Peyer's patch (tissue), 4 donors: ENCODE measurements around the gene SEMA3B. TPM values are rescaled to one million over a fixed set of nuclear protein-coding genes. Genes with fewer than 3 reads are reported as not detected.

Source experiments
- DNase-seq, 3 donors: peaks; one replicate each; pipeline ENCODE4 v3.0.0-alpha.2; 2017 to 2019
- H3K27ac ChIP-seq, 4 donors: fragments of 200-600 bp; sonication (generic); one replicate each; pipeline ENCODE4 v1.5.1; 2016 to 2019
- H3K27me3 ChIP-seq, 2 donors: fragments of 200-600 bp; sonication (generic); one replicate each; pipeline ENCODE4 v1.5.1; 2019
- H3K36me3 ChIP-seq, 3 donors: fragments of 200-600 bp; sonication (generic); one replicate each; pipeline ENCODE4 v1.5.1; 2016 to 2019
- H3K4me1 ChIP-seq, 4 donors: fragments of 200-600 bp; sonication (generic); one replicate each; pipeline ENCODE4 v1.5.1; 2016 to 2019
- H3K4me3 ChIP-seq, 4 donors: fragments of 200-600 bp; sonication (generic); 1 replicate in 3 of 4; 2 replicates in 1 of 4; pipeline ENCODE4 v1.5.1; 2016 to 2019; ENCODE audit warnings: mild to moderate bottlenecking in 1 of 4
- H3K9me3 ChIP-seq, 4 donors: fragments of 200-600 bp; sonication (generic); one replicate each; pipeline ENCODE4 v1.5.1; 2016 to 2019; ENCODE audit warnings: mild to moderate bottlenecking in 1 of 4
- POLR2A ChIP-seq, 2 donors: fragments of 450-650 bp; IDR thresholded peaks; one replicate each; pipeline ENCODE4 v1.5.1; 2017; ENCODE audit warnings: antibody characterized with exemption in 2 of 2, mild to moderate bottlenecking in 2 of 2, moderate library complexity in 2 of 2
- total RNA-seq, 4 donors: library from RNA; depleted of rRNA; stranded (reverse); fragments of >200 nt; gene quantifications; one replicate each; pipeline ENCODE4 v1.1.0, GENCODE V29; 2016
- TF ChIP-seq, protein P1 (sequence below), 6 experiments: fragments of 450-650 bp in 4 of 6; fragments of 200-600 bp in 2 of 6; sonication (generic) in 1 of 6; IDR thresholded peaks; one replicate each; pipeline ENCODE4 v1.5.1; 2017 to 2019; ENCODE audit warnings: antibody characterized with exemption in 6 of 6, mild to moderate bottlenecking in 3 of 6, moderate library complexity in 1 of 6

SEMA3B gene
- total RNA-seq, 4 donors from 2014 or later = 56.1 to 367 (median 267) TPM

DNA sequence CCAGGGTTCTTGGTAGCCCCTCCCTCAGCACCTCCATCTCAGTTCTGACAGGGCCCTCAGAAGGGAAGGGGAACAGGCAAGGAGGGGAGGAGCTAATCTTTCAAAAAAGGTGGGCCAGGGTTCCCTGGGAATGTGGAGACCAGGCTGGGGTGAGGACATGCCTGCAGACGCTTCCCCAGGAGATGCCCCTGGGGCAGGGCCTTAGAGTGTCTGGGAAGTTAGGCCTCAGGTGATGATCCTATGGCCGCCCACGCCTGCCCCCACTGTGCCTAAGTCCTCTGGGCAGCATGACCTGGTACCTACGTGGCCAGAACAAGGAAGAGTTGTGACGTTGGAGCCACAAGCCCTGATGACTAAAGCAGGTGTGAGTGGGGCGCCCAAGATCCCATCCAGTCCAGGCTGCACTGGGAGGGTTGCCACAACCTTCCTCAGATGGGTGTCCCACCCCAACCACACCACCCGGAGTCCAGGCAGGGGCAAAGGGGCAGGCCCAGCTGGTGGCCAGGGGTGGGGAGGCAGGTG, 3.9 kb upstream of the SEMA3B start:
- H3K4me1 ChIP-seq = peaks cover 11 to 68% (median 17%) of the 10 kb centered on the region in 4 donors

GRCh38 chr3:50265571-50265970, 3.4 kb upstream of the SEMA3B start:
- Histone ChIP-seq H3K27ac (peak overlapping the region; percentile 62 to 100 (median 94)), H3K4me1 (peaks cover 7 to 67% (median 13%) of the 10 kb centered on the region in 4 donors), H3K9me3 (no peaks in the 10 kb centered on the region), H3K36me3 (no peaks in the 10 kb centered on the region), H3K4me3 (no peak overlapping the region), H3K27me3 (no peaks in the 10 kb centered on the region)
- TF ChIP-seq POLR2A (IDR thresholded peaks at IDR 0.05) = no peak
- TF ChIP-seq, protein P1, sequence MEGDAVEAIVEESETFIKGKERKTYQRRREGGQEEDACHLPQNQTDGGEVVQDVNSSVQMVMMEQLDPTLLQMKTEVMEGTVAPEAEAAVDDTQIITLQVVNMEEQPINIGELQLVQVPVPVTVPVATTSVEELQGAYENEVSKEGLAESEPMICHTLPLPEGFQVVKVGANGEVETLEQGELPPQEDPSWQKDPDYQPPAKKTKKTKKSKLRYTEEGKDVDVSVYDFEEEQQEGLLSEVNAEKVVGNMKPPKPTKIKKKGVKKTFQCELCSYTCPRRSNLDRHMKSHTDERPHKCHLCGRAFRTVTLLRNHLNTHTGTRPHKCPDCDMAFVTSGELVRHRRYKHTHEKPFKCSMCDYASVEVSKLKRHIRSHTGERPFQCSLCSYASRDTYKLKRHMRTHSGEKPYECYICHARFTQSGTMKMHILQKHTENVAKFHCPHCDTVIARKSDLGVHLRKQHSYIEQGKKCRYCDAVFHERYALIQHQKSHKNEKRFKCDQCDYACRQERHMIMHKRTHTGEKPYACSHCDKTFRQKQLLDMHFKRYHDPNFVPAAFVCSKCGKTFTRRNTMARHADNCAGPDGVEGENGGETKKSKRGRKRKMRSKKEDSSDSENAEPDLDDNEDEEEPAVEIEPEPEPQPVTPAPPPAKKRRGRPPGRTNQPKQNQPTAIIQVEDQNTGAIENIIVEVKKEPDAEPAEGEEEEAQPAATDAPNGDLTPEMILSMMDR (IDR thresholded peaks at IDR 0.05) = no peak
- DNase-seq = no peak

More for the DNA sequence above, 3.9 kb upstream of the SEMA3B start:
- Histone ChIP-seq H3K27ac (peak overlapping the region; percentile 62 to 100 (median 94)), H3K27me3 (no peaks in the 10 kb centered on the region), H3K9me3 (no peaks in the 10 kb centered on the region), H3K36me3 (no peaks in the 10 kb centered on the region), H3K4me3 (no peak overlapping the region)
- TF ChIP-seq, protein P1 (IDR thresholded peaks at IDR 0.05) = no peak
- peak in 1 of 2 donors; percentile 32 for TF ChIP-seq POLR2A (IDR thresholded peaks at IDR 0.05)
- peak in 1 of 3 donors; percentile 69 for DNase-seq

GRCh38 chr3:50266017-50266416, 2.9 kb upstream of the SEMA3B start:
- Histone ChIP-seq H3K4me3 (peak overlapping the region in 1 of 4 donors; percentile 54), H3K4me1 (peaks cover 3 to 63% (median 10%) of the 10 kb centered on the region in 4 donors), H3K9me3 (no peaks in the 10 kb centered on the region), H3K27ac (peak overlapping the region; percentile 62 to 100 (median 94)), H3K36me3 (no peaks in the 10 kb centered on the region), H3K27me3 (no peaks in the 10 kb centered on the region)
- TF ChIP-seq, protein P1 (IDR thresholded peaks at IDR 0.05) = no peak
- TF ChIP-seq POLR2A (IDR thresholded peaks at IDR 0.05) = no peak
- DNase-seq = no peak

- no peak for DNase-seq
- Histone ChIP-seq H3K27me3 (no peaks in the 10 kb centered on the region), H3K36me3 (no peaks in the 10 kb centered on the region), H3K9me3 (no peaks in the 10 kb centered on the region), H3K4me1 (peaks cover 0 to 62% (median 10%) of the 10 kb centered on the region in 4 donors), H3K4me3 (peak overlapping the region; percentile 20 to 54 (median 44)), H3K27ac (peak overlapping the region; percentile 50 to 100 (median 94))
- no peak for TF ChIP-seq POLR2A (IDR thresholded peaks at IDR 0.05)
Measured at GRCh38 chr3:50266836-50267235, 2.1 kb upstream of the SEMA3B start.

- TF ChIP-seq POLR2A (IDR thresholded peaks at IDR 0.05) = peak; percentile 69 to 78
- TF ChIP-seq, protein P1 (IDR thresholded peaks at IDR 0.05) = no peak
- no peaks in the 10 kb centered on the region for H3K9me3 ChIP-seq
- no peaks in the 10 kb centered on the region for H3K27me3 ChIP-seq
- peak overlapping the region; percentile 20 to 54 (median 44) for H3K4me3 ChIP-seq
- H3K36me3 ChIP-seq = no peaks in the 10 kb centered on the region
- DNase-seq = peak in 2 of 3 donors; percentile 81 to 84
- H3K4me1 ChIP-seq = peaks cover 0 to 67% (median 10%) of the 10 kb centered on the region in 4 donors
- peak overlapping the region; percentile 50 to 100 (median 94) for H3K27ac ChIP-seq
Measured at GRCh38 chr3:50267280-50267913, 1.6 kb upstream of the SEMA3B start.

DNA sequence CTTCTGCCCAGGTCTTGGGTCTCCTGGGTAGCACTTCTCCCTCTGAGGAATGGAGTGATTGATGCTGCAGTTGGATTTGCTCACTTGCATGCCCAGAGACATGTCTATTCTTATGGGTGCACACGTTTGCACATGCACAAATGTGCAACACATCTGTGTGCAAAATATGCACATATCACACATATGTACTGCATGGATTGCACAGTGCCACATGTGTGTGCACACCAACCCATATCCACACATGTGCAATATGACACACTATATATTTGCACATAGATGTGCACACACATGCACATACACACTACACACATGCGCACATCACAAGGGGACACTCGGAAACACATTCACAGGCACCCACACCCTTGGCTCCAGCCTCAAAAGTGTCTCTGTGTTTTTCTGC, 671 bp upstream of the SEMA3B start:
- no peak for TF ChIP-seq POLR2A (IDR thresholded peaks at IDR 0.05)
- TF ChIP-seq, protein P1 (IDR thresholded peaks at IDR 0.05) = no peak
- no peaks in the 10 kb centered on the region for H3K27me3 ChIP-seq
- H3K36me3 ChIP-seq = no peaks in the 10 kb centered on the region
- peaks cover 5 to 76% (median 14%) of the 10 kb centered on the region in 4 donors for H3K4me1 ChIP-seq
- H3K27ac ChIP-seq = peak overlapping the region; percentile 50 to 100 (median 94)
- no peak for DNase-seq
- no peaks in the 10 kb centered on the region for H3K9me3 ChIP-seq
- H3K4me3 ChIP-seq = peak overlapping the region in 2 of 4 donors; percentile 57 to 66
